Hepatocyte (in vitro differentiated cells): ENCODE data around the gene OTOA. TPM values are rescaled to one million over a fixed set of nuclear protein-coding genes. Genes with fewer than 3 reads are reported as not detected.

Experiments used
- DNase-seq: peaks from one replicate; pipeline ENCODE4 v3.0.0-alpha.2; 2016; ENCODE audit warnings: low spot score
- H2AFZ ChIP-seq: fragments of 200-600 bp; sonication (generic); 2 replicates; pipeline ENCODE4 v1.6.0; 2016; ENCODE audit warnings: antibody characterized with exemption, mild to moderate bottlenecking
- H3K27ac ChIP-seq: fragments of 200-600 bp; sonication (generic); 2 replicates; pipeline ENCODE4 v1.5.1; 2016; ENCODE audit warnings: mild to moderate bottlenecking
- H3K27me3 ChIP-seq: fragments of 200-600 bp; sonication (generic); 2 replicates; pipeline ENCODE4 v1.6.1; 2016
- H3K36me3 ChIP-seq: fragments of 200-600 bp; sonication (generic); replicated peaks from 2 replicates; pipeline ENCODE4 v1.5.1; 2016; ENCODE audit warnings: low read depth; ENCODE audit not compliant: insufficient read depth
- H3K4me1 ChIP-seq: fragments of 200-600 bp; sonication (generic); 2 replicates; pipeline ENCODE4 v1.5.1; 2016; ENCODE audit warnings: mild to moderate bottlenecking, moderate library complexity; ENCODE audit not compliant: insufficient read depth
- H3K4me2 ChIP-seq: fragments of 200-600 bp; sonication (generic); 2 replicates; pipeline ENCODE4 v1.6.0; 2016
- H3K4me3 ChIP-seq: fragments of 200-600 bp; sonication (generic); 2 replicates; pipeline ENCODE4 v1.5.1; 2016; ENCODE audit warnings: mild to moderate bottlenecking
- H3K79me2 ChIP-seq: fragments of 200-600 bp; sonication (generic); 2 replicates; pipeline ENCODE4 v1.6.0; 2017; ENCODE audit warnings: mild to moderate bottlenecking
- H3K9me2 ChIP-seq: fragments of 200-600 bp; sonication (generic); replicated peaks from 2 replicates; pipeline ENCODE4 v1.6.0; 2017; ENCODE audit warnings: mild to moderate bottlenecking; ENCODE audit not compliant: insufficient read depth
- H3K9me3 ChIP-seq: fragments of 200-600 bp; sonication (generic); 2 replicates; pipeline ENCODE4 v1.5.1; 2016; ENCODE audit warnings: low read depth, mild to moderate bottlenecking
- H4K20me1 ChIP-seq: fragments of 200-600 bp; sonication (generic); 2 replicates; pipeline ENCODE4 v1.6.0; 2016; ENCODE audit warnings: mild to moderate bottlenecking; ENCODE audit not compliant: insufficient read depth, poor library complexity, severe bottlenecking
- CTCF ChIP-seq: fragments of 200-600 bp; sonication (generic); IDR thresholded peaks from 2 replicates; pipeline ENCODE4 v1.5.1; 2016; ENCODE audit warnings: antibody characterized with exemption, mild to moderate bottlenecking; ENCODE audit not compliant: poor library complexity
- EZH2 ChIP-seq: fragments of 200-600 bp; sonication (generic); IDR thresholded peaks from 2 replicates; pipeline ENCODE4 v1.6.1; 2016; ENCODE audit warnings: antibody characterized with exemption, mild to moderate bottlenecking, borderline replicate concordance
- EZH2phosphoT487 ChIP-seq: fragments of 200-600 bp; sonication (generic); IDR thresholded peaks from one replicate; pipeline ENCODE4 v1.6.1; 2018; ENCODE audit warnings: antibody characterized with exemption, mild to moderate bottlenecking, low read depth, moderate library complexity; ENCODE audit not compliant: unreplicated experiment, severe bottlenecking
- WGBS: methylation state at CpG from one replicate; pipeline ENCODE4 v1.1.6; 2016; ENCODE audit warnings: low lambda C conversion rate; ENCODE audit errors: missing lambda C conversion rate; 5-methylcytosine and 5-hydroxymethylcytosine counted together
- polyA plus RNA-seq: library from polyadenylated mRNA; unstranded; fragments of >200 nt; fragmentation: Nextera tagmentation; extraction: Ambion mirVana; gene quantifications from 2 replicates; pipeline ENCODE4 v1.2.1, GENCODE V29; 2016
- total RNA-seq: library from RNA; depleted of rRNA; stranded (reverse); fragments of >200 nt; gene quantifications from 2 replicates; pipeline ENCODE4 v1.2.3, GENCODE V29; 2014

Gene OTOA
- total and polyA plus RNA-seq, 2 experiments from 2014 or later = 0.07 TPM; not detected in 1

- H2AFZ ChIP-seq = no peak overlapping the region
- H3K79me2 ChIP-seq = peaks cover 58% of the 10 kb centered on the region
- no peaks in the 10 kb centered on the region for H3K36me3 ChIP-seq
- no peaks in the 10 kb centered on the region for H3K9me2 ChIP-seq
- TF ChIP-seq CTCF (no peak), EZH2phosphoT487 (no peak), EZH2 (no peak)
- peaks cover 10% of the 10 kb centered on the region for H3K4me1 ChIP-seq
- no peak for DNase-seq
- H4K20me1 ChIP-seq = no peaks in the 10 kb centered on the region
- no peak overlapping the region for H3K4me3 ChIP-seq
- no peak overlapping the region for H3K27ac ChIP-seq
- no peak overlapping the region for H3K4me2 ChIP-seq
- WGBS = 100% methylated on average over 1 of the region's 1 CpG
- H3K9me3 ChIP-seq = no peaks in the 10 kb centered on the region
- H3K27me3 ChIP-seq = no peaks in the 10 kb centered on the region
These were observed 41.2 kb upstream of the OTOA start for GRCh38 chr16:21622545-21622944.

GRCh38 chr16:21625026-21625425 is 38.7 kb upstream of the OTOA start:
- no peaks in the 10 kb centered on the region for H4K20me1 ChIP-seq
- no peaks in the 10 kb centered on the region for H3K27me3 ChIP-seq
- H3K27ac ChIP-seq = peak overlapping the region; percentile 9
- H3K9me2 ChIP-seq = no peaks in the 10 kb centered on the region
- peaks cover 7% of the 10 kb centered on the region for H3K4me1 ChIP-seq
- no peak for DNase-seq
- H3K79me2 ChIP-seq = peaks cover 48% of the 10 kb centered on the region
- no peaks in the 10 kb centered on the region for H3K36me3 ChIP-seq
- peak overlapping the region; percentile 24 for H3K4me2 ChIP-seq
- 53% methylated on average over 1 of the region's 1 CpG for WGBS
- TF ChIP-seq CTCF (no peak), EZH2phosphoT487 (no peak), EZH2 (no peak)
- no peaks in the 10 kb centered on the region for H3K9me3 ChIP-seq
- no peak overlapping the region for H2AFZ ChIP-seq
- H3K4me3 ChIP-seq = no peak overlapping the region

GRCh38 chr16:21626659-21627277 is 37.0 kb upstream of the OTOA start:
- H3K27ac ChIP-seq = peak overlapping the region; percentile 88
- H3K9me3 ChIP-seq = no peaks in the 10 kb centered on the region
- H3K4me3 ChIP-seq = no peak overlapping the region
- peaks cover 12% of the 10 kb centered on the region for H3K4me1 ChIP-seq
- peak overlapping the region; percentile 38 for H3K4me2 ChIP-seq
- no peak overlapping the region for H2AFZ ChIP-seq
- no peaks in the 10 kb centered on the region for H3K36me3 ChIP-seq
- H3K27me3 ChIP-seq = no peaks in the 10 kb centered on the region
- H4K20me1 ChIP-seq = no peaks in the 10 kb centered on the region
- H3K79me2 ChIP-seq = peaks cover 30% of the 10 kb centered on the region
- WGBS = 35% methylated on average over 6 of the region's 6 CpGs
- DNase-seq = peak; percentile 64
- H3K9me2 ChIP-seq = no peaks in the 10 kb centered on the region
- TF ChIP-seq EZH2phosphoT487 (no peak), CTCF (no peak), EZH2 (no peak)
